ENCODE measurements around the gene PCLO. TPM values are rescaled to one million over a fixed set of nuclear protein-coding genes. Genes with fewer than 3 reads are reported as not detected.

PCLO gene
- total and polyA plus RNA-seq, 2 of the 8 experiments (the other 6 are each of a cell fraction or from before 2014, with no cell fraction given) = 1.5 to 3.2 TPM

DNA sequence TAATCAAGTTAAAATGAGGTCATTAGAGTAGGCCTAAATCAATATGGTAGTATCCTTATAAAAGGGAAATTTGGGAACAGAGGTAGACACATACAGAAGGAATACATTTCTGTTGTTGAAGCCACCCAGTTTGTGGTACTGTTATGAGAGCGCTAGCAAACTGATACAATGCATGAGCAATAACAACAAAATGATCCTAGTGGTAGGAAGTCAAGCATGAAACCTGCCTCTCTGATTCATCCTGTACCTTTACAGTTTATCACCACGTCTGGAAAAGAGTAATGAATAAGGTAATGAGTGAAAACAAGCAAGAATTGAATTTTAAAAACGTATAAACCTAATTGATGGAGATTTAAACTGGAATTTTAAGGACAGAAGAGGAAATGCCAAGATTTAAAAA is 217.2 kb downstream of the PCLO start:
- CTCF ChIA-PET (ENCODE audit: partially characterized antibody) = no interaction called here
- no peak overlapping the region for H2BK12ac ChIP-seq (ENCODE audit: low read depth, low read length)
- no peaks in the 10 kb centered on the region for H4K20me1 ChIP-seq (replicated peaks in 1 of 2; ENCODE audit: control insufficient read depth in 1 of 2, insufficient read depth in 2 of 2, low read length in 2 of 2)
- H3K18ac ChIP-seq (ENCODE audit: extremely low read depth, low read length) = no peak overlapping the region
- H3K4ac ChIP-seq (replicated peaks; ENCODE audit: insufficient read length, low read depth, low read length) = no peak overlapping the region
- H3K27ac ChIP-seq (ENCODE audit: low read depth, low read length) = no peak overlapping the region
- H3K23me2 ChIP-seq (ENCODE audit: low read depth, low read length) = no peaks in the 10 kb centered on the region
- no peak overlapping the region for H3K9ac ChIP-seq (replicated peaks in 1 of 4; ENCODE audit: extremely low read depth in 1 of 4, low read depth in 3 of 4, low read length in 3 of 4)
- POLR2A ChIA-PET (ENCODE audit: partially characterized antibody) = no interaction called here
- DNase-seq (ENCODE audit: low read depth in 1 of 2, low spot score in 2 of 2) = no peak
- H3K23ac ChIP-seq (ENCODE audit: insufficient read length) = no peak overlapping the region
- no peak overlapping the region for H3K14ac ChIP-seq (ENCODE audit: insufficient read length)
- no peak overlapping the region for H3K56ac ChIP-seq (replicated peaks; ENCODE audit: insufficient read length, low read depth, low read length)
- no peaks in the 10 kb centered on the region for H3K4me1 ChIP-seq (replicated peaks in 1 of 4; ENCODE audit: control insufficient read depth in 3 of 4, insufficient read depth in 4 of 4, low read length in 3 of 4)
- H4K5ac ChIP-seq (ENCODE audit: insufficient read length, low read depth, low read length) = no peak overlapping the region
- H2BK15ac ChIP-seq (ENCODE audit: low read length) = no peak overlapping the region
- no peak overlapping the region for H2BK120ac ChIP-seq (replicated peaks; ENCODE audit: low read depth, low read length)
- H2BK20ac ChIP-seq (ENCODE audit: low read length) = no peak overlapping the region
- no peaks in the 10 kb centered on the region for H3K9me3 ChIP-seq (ENCODE audit: insufficient read depth in 2 of 2, low read depth in 1 of 2, low read length in 1 of 2)
- no peaks in the 10 kb centered on the region for H3K79me2 ChIP-seq (ENCODE audit: control insufficient read depth in 1 of 2, insufficient read depth in 2 of 2, low read length in 2 of 2)
- H2BK5ac ChIP-seq (ENCODE audit: low read depth, low read length) = no peak overlapping the region
- no peak overlapping the region for H2AFZ ChIP-seq (ENCODE audit: low read length)
- H4K91ac ChIP-seq (replicated peaks; ENCODE audit: insufficient read length, low read length) = no peak overlapping the region
- no peak overlapping the region for H3K4me2 ChIP-seq (ENCODE audit: insufficient read depth in 1 of 2, low read depth in 2 of 2, low read length in 2 of 2)
- no peak overlapping the region for H2AK5ac ChIP-seq (ENCODE audit: low read depth, low read length)
- H3K27me3 ChIP-seq (replicated peaks in 1 of 4; ENCODE audit: control insufficient read depth in 3 of 4, extremely low read depth in 1 of 4, insufficient read depth in 3 of 4, low read length in 3 of 4) = no peaks in the 10 kb centered on the region
- no peak overlapping the region for H4K8ac ChIP-seq (ENCODE audit: extremely low read depth, insufficient read depth, low read length)
- no peaks in the 10 kb centered on the region for H3K79me1 ChIP-seq (ENCODE audit: low read depth, low read length)
- no peak overlapping the region for H3K4me3 ChIP-seq (ENCODE audit: extremely low read depth in 1 of 4, insufficient read depth in 2 of 4, low read depth in 3 of 4, low read length in 4 of 4)
- WGBS, 2 experiments (ENCODE audit: extremely low coverage in 1 of 2, insufficient coverage in 1 of 2, insufficient read length in 1 of 2, insufficient replicate concordance in 2 of 2, low coverage in 1 of 2, low lambda C conversion rate in 2 of 2, missing lambda C conversion rate in 1 of 2) = 81% methylated on average over 3 of the region's 3 CpGs; no CpG with 5 or more reads in 1 of the 2 experiments
- FAIRE-seq = no peak
- no peaks in the 10 kb centered on the region for H3K36me3 ChIP-seq (ENCODE audit: control insufficient read depth in 2 of 4, insufficient read depth in 4 of 4, low read length in 3 of 4)
- TF ChIP-seq FOSL1 (IDR thresholded peaks at IDR 0.05; ENCODE audit: insufficient read depth, low read depth, low read length) (no peak), CBX5 (IDR thresholded peaks at IDR 0.05; ENCODE audit: low read depth, low read length) (no peak), CEBPB (IDR thresholded peaks at IDR 0.05; ENCODE audit: low read depth, low read length) (no peak), BRCA1 (IDR thresholded peaks at IDR 0.05; ENCODE audit: low read depth, low read length) (no peak), HDAC2 (IDR thresholded peaks at IDR 0.05; ENCODE audit: borderline replicate concordance in 1 of 2, low read depth in 2 of 2, low read length in 2 of 2) (no peak), BCL11A (IDR thresholded peaks at IDR 0.05; ENCODE audit: low read depth in 2 of 2, low read length in 2 of 2) (no peak), SAP30 (IDR thresholded peaks at IDR 0.05; ENCODE audit: insufficient read depth, insufficient replicate concordance, low read length) (no peak)
- TF ChIP-seq, protein P1, sequence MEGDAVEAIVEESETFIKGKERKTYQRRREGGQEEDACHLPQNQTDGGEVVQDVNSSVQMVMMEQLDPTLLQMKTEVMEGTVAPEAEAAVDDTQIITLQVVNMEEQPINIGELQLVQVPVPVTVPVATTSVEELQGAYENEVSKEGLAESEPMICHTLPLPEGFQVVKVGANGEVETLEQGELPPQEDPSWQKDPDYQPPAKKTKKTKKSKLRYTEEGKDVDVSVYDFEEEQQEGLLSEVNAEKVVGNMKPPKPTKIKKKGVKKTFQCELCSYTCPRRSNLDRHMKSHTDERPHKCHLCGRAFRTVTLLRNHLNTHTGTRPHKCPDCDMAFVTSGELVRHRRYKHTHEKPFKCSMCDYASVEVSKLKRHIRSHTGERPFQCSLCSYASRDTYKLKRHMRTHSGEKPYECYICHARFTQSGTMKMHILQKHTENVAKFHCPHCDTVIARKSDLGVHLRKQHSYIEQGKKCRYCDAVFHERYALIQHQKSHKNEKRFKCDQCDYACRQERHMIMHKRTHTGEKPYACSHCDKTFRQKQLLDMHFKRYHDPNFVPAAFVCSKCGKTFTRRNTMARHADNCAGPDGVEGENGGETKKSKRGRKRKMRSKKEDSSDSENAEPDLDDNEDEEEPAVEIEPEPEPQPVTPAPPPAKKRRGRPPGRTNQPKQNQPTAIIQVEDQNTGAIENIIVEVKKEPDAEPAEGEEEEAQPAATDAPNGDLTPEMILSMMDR (IDR thresholded peaks at IDR 0.05; ENCODE audit: control extremely low read depth in 1 of 3, insufficient read depth in 1 of 3, low read depth in 1 of 3, low read length in 3 of 3) = no peak
- TF ChIP-seq, protein P2, sequence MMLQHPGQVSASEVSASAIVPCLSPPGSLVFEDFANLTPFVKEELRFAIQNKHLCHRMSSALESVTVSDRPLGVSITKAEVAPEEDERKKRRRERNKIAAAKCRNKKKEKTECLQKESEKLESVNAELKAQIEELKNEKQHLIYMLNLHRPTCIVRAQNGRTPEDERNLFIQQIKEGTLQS (IDR thresholded peaks at IDR 0.05; ENCODE audit: insufficient read depth, low read depth, low read length) = no peak
- TF ChIP-seq, protein P3, sequence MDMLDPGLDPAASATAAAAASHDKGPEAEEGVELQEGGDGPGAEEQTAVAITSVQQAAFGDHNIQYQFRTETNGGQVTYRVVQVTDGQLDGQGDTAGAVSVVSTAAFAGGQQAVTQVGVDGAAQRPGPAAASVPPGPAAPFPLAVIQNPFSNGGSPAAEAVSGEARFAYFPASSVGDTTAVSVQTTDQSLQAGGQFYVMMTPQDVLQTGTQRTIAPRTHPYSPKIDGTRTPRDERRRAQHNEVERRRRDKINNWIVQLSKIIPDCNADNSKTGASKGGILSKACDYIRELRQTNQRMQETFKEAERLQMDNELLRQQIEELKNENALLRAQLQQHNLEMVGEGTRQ (IDR thresholded peaks at IDR 0.05; ENCODE audit: low read length) = no peak
